ENCODE data around the gene PLCB1.

Gene PLCB1

DNA sequence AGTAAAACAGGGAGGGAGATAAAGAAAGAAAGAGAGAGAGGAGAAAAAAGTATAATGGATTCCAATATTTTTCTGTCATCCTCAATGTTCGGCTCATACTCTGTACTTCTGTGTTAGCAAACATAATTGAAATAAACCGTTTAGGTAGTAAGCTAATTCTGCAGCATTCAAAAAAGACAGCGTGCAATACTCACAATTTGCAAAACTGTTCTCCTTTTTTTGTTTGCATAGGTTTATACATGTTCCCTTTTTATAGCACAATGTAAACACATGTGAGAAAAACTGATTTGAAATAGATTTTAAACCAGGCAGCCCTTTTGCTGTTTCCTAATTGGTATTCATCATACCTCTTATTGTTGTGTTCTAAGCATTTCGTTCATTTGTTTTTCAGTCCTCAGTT lies 188.9 kb downstream of the PLCB1 start:
- no peak for TF ChIP-seq ZFX (IDR thresholded peaks at IDR 0.05)
- TF ChIP-seq, protein P1, sequence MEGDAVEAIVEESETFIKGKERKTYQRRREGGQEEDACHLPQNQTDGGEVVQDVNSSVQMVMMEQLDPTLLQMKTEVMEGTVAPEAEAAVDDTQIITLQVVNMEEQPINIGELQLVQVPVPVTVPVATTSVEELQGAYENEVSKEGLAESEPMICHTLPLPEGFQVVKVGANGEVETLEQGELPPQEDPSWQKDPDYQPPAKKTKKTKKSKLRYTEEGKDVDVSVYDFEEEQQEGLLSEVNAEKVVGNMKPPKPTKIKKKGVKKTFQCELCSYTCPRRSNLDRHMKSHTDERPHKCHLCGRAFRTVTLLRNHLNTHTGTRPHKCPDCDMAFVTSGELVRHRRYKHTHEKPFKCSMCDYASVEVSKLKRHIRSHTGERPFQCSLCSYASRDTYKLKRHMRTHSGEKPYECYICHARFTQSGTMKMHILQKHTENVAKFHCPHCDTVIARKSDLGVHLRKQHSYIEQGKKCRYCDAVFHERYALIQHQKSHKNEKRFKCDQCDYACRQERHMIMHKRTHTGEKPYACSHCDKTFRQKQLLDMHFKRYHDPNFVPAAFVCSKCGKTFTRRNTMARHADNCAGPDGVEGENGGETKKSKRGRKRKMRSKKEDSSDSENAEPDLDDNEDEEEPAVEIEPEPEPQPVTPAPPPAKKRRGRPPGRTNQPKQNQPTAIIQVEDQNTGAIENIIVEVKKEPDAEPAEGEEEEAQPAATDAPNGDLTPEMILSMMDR (conservative IDR thresholded peaks at IDR 0.05) = no peak
- no peak overlapping the region for H3K27ac ChIP-seq

- TF ChIP-seq ZFX (IDR thresholded peaks at IDR 0.05) = no peak
- TF ChIP-seq, protein P1 (conservative IDR thresholded peaks at IDR 0.05) = no peak
- no peak overlapping the region for H3K27ac ChIP-seq
Observed at GRCh38 chr20:8322662-8323217, 190.7 kb downstream of the PLCB1 start.

- no peak overlapping the region for H3K27ac ChIP-seq
- TF ChIP-seq ZFX (IDR thresholded peaks at IDR 0.05) = no peak
- TF ChIP-seq, protein P1 (conservative IDR thresholded peaks at IDR 0.05) = no peak
Observed at GRCh38 chr20:8326191-8326590, 194.1 kb downstream of the PLCB1 start.

DNA sequence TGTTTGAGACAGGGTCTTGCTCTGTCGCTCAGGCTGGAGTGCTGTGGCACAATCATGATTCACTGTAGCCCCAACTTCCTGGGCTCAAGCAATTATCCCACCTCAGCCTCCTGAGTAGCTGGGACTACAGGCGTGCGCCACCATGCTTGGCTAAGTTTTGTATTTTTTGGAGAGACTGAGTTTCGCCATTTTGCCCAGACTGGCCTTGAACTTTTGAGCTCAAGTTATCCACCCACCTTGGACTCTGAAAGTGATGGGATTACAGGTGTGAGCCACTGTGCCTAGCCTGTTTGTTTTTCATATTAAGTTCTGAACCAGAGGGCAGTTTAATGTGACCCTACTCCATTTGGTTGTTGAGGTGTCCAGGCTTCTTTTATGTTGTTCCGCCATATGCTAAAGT lies 194.8 kb downstream of the PLCB1 start:
- TF ChIP-seq, protein P1 (conservative IDR thresholded peaks at IDR 0.05) = no peak
- TF ChIP-seq ZFX (IDR thresholded peaks at IDR 0.05) = no peak

GRCh38 chr20:8328189-8328588 lies 196.1 kb downstream of the PLCB1 start:
- no peak overlapping the region for H3K27ac ChIP-seq
- no peak for TF ChIP-seq ZFX (IDR thresholded peaks at IDR 0.05)
- TF ChIP-seq, protein P1 (conservative IDR thresholded peaks at IDR 0.05) = no peak

More for the DNA sequence above, 194.8 kb downstream of the PLCB1 start:
- H3K27ac ChIP-seq = no peak overlapping the region

- no peak overlapping the region for H3K27ac ChIP-seq
Observed at GRCh38 chr20:8330319-8330784, 198.3 kb downstream of the PLCB1 start.

More at GRCh38 chr20:8330319-8330784, 198.3 kb downstream of the PLCB1 start:
- TF ChIP-seq ZFX (IDR thresholded peaks at IDR 0.05) = no peak
- TF ChIP-seq, protein P1 (conservative IDR thresholded peaks at IDR 0.05) = no peak
